KMS-11 (cell line): ENCODE results near the gene TMEM229A.
"Not testable (repeated sequence)": the region's sequence is repeated elsewhere in the genome, so short reads cannot be mapped to it uniquely, and the experiment has no call there.

Experiments
- H2AFZ ChIP-seq: fragments of 200-600 bp; sonication (generic); 2 replicates; pipeline ENCODE4 v1.6.1; 2016; ENCODE audit warnings: antibody characterized with exemption, mixed run types, low read depth
- H3K27ac ChIP-seq: fragments of 200-600 bp; sonication (generic); 2 replicates; pipeline ENCODE4 v1.6.1; 2016; ENCODE audit warnings: mild to moderate bottlenecking, mixed run types
- H3K27me3 ChIP-seq: fragments of 200-600 bp; sonication (generic); 2 replicates; pipeline ENCODE4 v1.6.1; 2017; ENCODE audit warnings: mild to moderate bottlenecking, low read depth, mixed run types, moderate library complexity; ENCODE audit not compliant: insufficient read depth
- H3K36me3 ChIP-seq: fragments of 200-600 bp; sonication (generic); 2 replicates; pipeline ENCODE4 v1.6.1; 2017; ENCODE audit warnings: mild to moderate bottlenecking, mixed run types; ENCODE audit not compliant: insufficient read depth
- H3K4me1 ChIP-seq: fragments of 200-600 bp; sonication (generic); 2 replicates; pipeline ENCODE4 v1.6.1; 2016; ENCODE audit warnings: mild to moderate bottlenecking, low read depth, mixed run types; ENCODE audit not compliant: poor library complexity, severe bottlenecking
- H3K4me2 ChIP-seq: fragments of 200-600 bp; sonication (generic); 2 replicates; pipeline ENCODE4 v1.7.0; 2016; ENCODE audit warnings: mild to moderate bottlenecking, mixed run types
- H3K4me3 ChIP-seq: fragments of 200-600 bp; sonication (generic); IDR thresholded peaks from 2 replicates; pipeline ENCODE4 v1.6.1; 2017; ENCODE audit warnings: low read depth, low read length, mixed read lengths; ENCODE audit not compliant: insufficient read depth
- H3K79me2 ChIP-seq: fragments of 200-600 bp; sonication (generic); 2 replicates; pipeline ENCODE4 v1.6.1; 2016; ENCODE audit warnings: low read depth, mixed run types; ENCODE audit not compliant: insufficient read depth
- H3K9ac ChIP-seq: fragments of 200-600 bp; sonication (generic); 2 replicates; pipeline ENCODE4 v1.6.1; 2016; ENCODE audit warnings: mild to moderate bottlenecking, mixed run types
- H4K20me1 ChIP-seq: fragments of 200-600 bp; sonication (generic); 2 replicates; pipeline ENCODE4 v1.6.1; 2016; ENCODE audit warnings: mild to moderate bottlenecking, mixed run types; ENCODE audit not compliant: insufficient read depth
- CTCF ChIP-seq: fragments of 200-600 bp; sonication (generic); conservative IDR thresholded peaks from 2 replicates; pipeline ENCODE4 v1.6.1; 2017; ENCODE audit warnings: low read depth, mild to moderate bottlenecking, antibody characterized with exemption, low read length, moderate library complexity, mixed read lengths

TMEM229A gene

GRCh38 chr7:124032369-124033094 is at the start of gene TMEM229A:
TMEM229A (minus strand) TSS chr7:124033067; CDS start chr7:124033003, 64 bp downstream.
- no peaks in the 10 kb centered on the region for H3K36me3 ChIP-seq
- H3K27ac ChIP-seq, result no peak within 1 kb of the TSS
- no peak within 1 kb of the TSS for H3K4me3 ChIP-seq
- no peaks in the 10 kb centered on the region for H4K20me1 ChIP-seq
- H3K27me3 ChIP-seq, result no peaks in the 10 kb centered on the region
- peak within 1 kb of the TSS; percentile 61 for H3K4me2 ChIP-seq
- no peaks in the 10 kb centered on the region for H3K4me1 ChIP-seq
- TF ChIP-seq CTCF, result no peak
- H3K79me2 ChIP-seq, result no peaks in the 10 kb centered on the region
- no peak within 1 kb of the TSS for H3K9ac ChIP-seq
- peak within 1 kb of the TSS; percentile 81 for H2AFZ ChIP-seq

GRCh38 chr7:124082234-124082633 is 49.4 kb upstream of the TMEM229A start:
- H3K4me1 ChIP-seq, H3K27me3 ChIP-seq, H3K79me2 ChIP-seq, H3K27ac ChIP-seq, H3K36me3 ChIP-seq, H2AFZ ChIP-seq, H3K4me2 ChIP-seq, H3K9ac ChIP-seq, H4K20me1 ChIP-seq, H3K4me3 ChIP-seq: not testable (repeated sequence)

- Histone ChIP-seq H3K79me2 (no peaks in the 10 kb centered on the region), H4K20me1 (no peaks in the 10 kb centered on the region), H3K4me2 (no peak overlapping the region), H3K4me3 (no peak overlapping the region), H3K27me3 (no peaks in the 10 kb centered on the region), H3K9ac (no peak overlapping the region), H3K27ac (no peak overlapping the region), H3K36me3 (no peaks in the 10 kb centered on the region), H3K4me1 (peaks cover 6% of the 10 kb centered on the region), H2AFZ (no peak overlapping the region)
- TF ChIP-seq CTCF, result 0 out of 2 replicates have a peak, but pooled peaks have one; percentile 19
These were observed 44.7 kb upstream of the TMEM229A start for GRCh38 chr7:124077546-124077945.

GRCh38 chr7:124076841-124077240 is 44.0 kb upstream of the TMEM229A start:
- Histone ChIP-seq H3K4me3 (no peak overlapping the region), H3K36me3 (no peaks in the 10 kb centered on the region), H3K4me2 (no peak overlapping the region), H3K9ac (no peak overlapping the region), H3K27ac (no peak overlapping the region), H3K79me2 (no peaks in the 10 kb centered on the region), H3K27me3 (no peaks in the 10 kb centered on the region), H4K20me1 (no peaks in the 10 kb centered on the region), H3K4me1 (peaks cover 6% of the 10 kb centered on the region), H2AFZ (no peak overlapping the region)
- no peak for TF ChIP-seq CTCF

GRCh38 chr7:124074007-124074406 is 41.1 kb upstream of the TMEM229A start:
- no peaks in the 10 kb centered on the region for H3K36me3 ChIP-seq
- no peak overlapping the region for H3K9ac ChIP-seq
- 0 out of 2 replicates have a peak overlapping the region, but pooled peaks have one; percentile 1 for H2AFZ ChIP-seq
- H3K4me2 ChIP-seq, result no peak overlapping the region
- TF ChIP-seq CTCF, result no peak
- H4K20me1 ChIP-seq, result no peaks in the 10 kb centered on the region
- no peak overlapping the region for H3K27ac ChIP-seq
- no peaks in the 10 kb centered on the region for H3K27me3 ChIP-seq
- no peak overlapping the region for H3K4me3 ChIP-seq
- peaks cover 6% of the 10 kb centered on the region for H3K4me1 ChIP-seq
- no peaks in the 10 kb centered on the region for H3K79me2 ChIP-seq
